Left lung (tissue), 10 donors: Measurements from ENCODE around the gene IQCK. TPM values are rescaled to one million over a fixed set of nuclear protein-coding genes. Genes with fewer than 3 reads are reported as not detected.

Experiments
- ATAC-seq: fragments of 200-7000 bp; cut with Tn5 transposase; one replicate; pipeline ENCODE4 v1.9.1; 2020; ENCODE audit warnings: moderate library complexity
- DNase-seq, 4 donors: peaks; one replicate each; pipeline ENCODE4 v3.0.0-alpha.2; 2013 to 2020
- H3K27ac ChIP-seq, 2 donors: fragments of 200-600 bp; sonication (generic) in 1 of 2; one replicate each; pipeline versions ENCODE4 v1.5.0 to v1.8.0; 2020 to 2021
- H3K27me3 ChIP-seq, 2 donors: fragments of 200-600 bp; sonication (generic) in 1 of 2; one replicate each; pipeline versions ENCODE4 v1.5.0 to v1.8.0; 2020 to 2021
- H3K36me3 ChIP-seq, 2 donors: fragments of 200-600 bp; sonication (generic) in 1 of 2; one replicate each; pipeline versions ENCODE4 v1.5.0 to v1.8.0; 2020 to 2021
- H3K4me1 ChIP-seq, 2 donors: fragments of 200-600 bp; one replicate each; pipeline ENCODE4 v1.8.0; 2021
- H3K4me3 ChIP-seq, 2 donors: fragments of 200-600 bp; sonication (generic) in 1 of 2; one replicate each; pipeline versions ENCODE4 v1.5.0 to v1.8.0; 2020 to 2021; ENCODE audit warnings: mild to moderate bottlenecking in 1 of 2
- H3K9me3 ChIP-seq, 2 donors: fragments of 200-600 bp; sonication (generic) in 1 of 2; one replicate each; pipeline versions ENCODE4 v1.5.0 to v1.8.0; 2020 to 2021
- CTCF ChIP-seq, 2 donors: fragments of 200-600 bp; sonication (generic) in 1 of 2; IDR thresholded peaks; one replicate each; pipeline versions ENCODE4 v1.5.0 to v1.8.0; 2021; ENCODE audit warnings: antibody characterized with exemption in 2 of 2
- intact Hi-C, 2 donors: fragments of 100-400 bp; cut with DNase I; formaldehyde crosslinking; loops; one replicate each; pipeline versions ENCODE4 v1.11.2 to v1.14.2; 2022
- polyA plus RNA-seq, 6 donors: library from polyadenylated mRNA; unstranded; fragments of 120-200 nt; gene quantifications; one replicate each; pipeline ENCODE4 v1.2.1, GENCODE V29; 2013; ENCODE audit not compliant: insufficient read length in 6 of 6
- total RNA-seq, 2 donors: library from RNA; stranded (reverse); fragmentation: NEBNext Ultra II Directional; extraction: Animal tissue kit (Norgen Biotek cat#: 25700); gene quantifications; one replicate each; pipeline ENCODE4 v1.2.1, GENCODE V29; 2021
- donor health status: DM: no; HTN: yes; CAD: no.
- donor health status: DM: no; HTN: no; CAD: no.

The IQCK gene
- total and polyA plus RNA-seq, 8 donors, result 8.0 to 25.3 (median 22.1) TPM

GRCh38 chr16:19868421-19868820, 150.3 kb downstream of the IQCK start:
- H3K4me1 ChIP-seq, result no peaks in the 10 kb centered on the region
- intact Hi-C loops, result no loop called here
- no peak overlapping the region for H3K27ac ChIP-seq
- H3K36me3 ChIP-seq, result peaks cover 0 to 12% of the 10 kb centered on the region in 2 donors
- H3K9me3 ChIP-seq, result no peaks in the 10 kb centered on the region
- DNase-seq (no peak), ATAC-seq (no peak)
- TF ChIP-seq CTCF (IDR thresholded peaks at IDR 0.05), result no peak
- H3K4me3 ChIP-seq, result no peak overlapping the region
- no peaks in the 10 kb centered on the region for H3K27me3 ChIP-seq

DNA sequence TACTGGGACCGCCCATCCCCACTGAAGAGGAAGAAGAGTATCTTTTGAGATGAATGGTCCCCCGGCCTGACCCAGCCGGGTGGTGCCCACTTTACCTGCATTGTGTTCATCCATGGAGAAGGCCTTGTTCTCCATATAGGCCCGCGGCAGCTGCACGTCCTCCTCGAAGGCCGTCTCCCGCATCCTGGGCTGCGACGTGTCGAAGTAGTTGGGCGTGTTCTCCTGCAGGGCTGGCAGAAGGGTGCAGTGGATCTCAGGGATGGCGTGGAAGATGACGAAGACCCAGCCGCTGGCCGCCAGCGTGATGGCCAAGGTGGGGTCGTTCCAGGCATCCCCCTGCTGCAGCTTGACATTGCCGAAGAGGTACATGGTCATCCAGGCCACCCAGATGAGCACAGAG, 153.7 kb downstream of the IQCK start:
- Histone ChIP-seq H3K36me3 (peaks cover 0 to 12% of the 10 kb centered on the region in 2 donors), H3K27me3 (no peaks in the 10 kb centered on the region), H3K27ac (no peak overlapping the region), H3K4me1 (no peaks in the 10 kb centered on the region), H3K4me3 (no peak overlapping the region), H3K9me3 (no peaks in the 10 kb centered on the region)
- no peak for TF ChIP-seq CTCF (IDR thresholded peaks at IDR 0.05)
- ATAC-seq, result no peak
- intact Hi-C loops, result no loop called here
- DNase-seq, result no peak

DNA sequence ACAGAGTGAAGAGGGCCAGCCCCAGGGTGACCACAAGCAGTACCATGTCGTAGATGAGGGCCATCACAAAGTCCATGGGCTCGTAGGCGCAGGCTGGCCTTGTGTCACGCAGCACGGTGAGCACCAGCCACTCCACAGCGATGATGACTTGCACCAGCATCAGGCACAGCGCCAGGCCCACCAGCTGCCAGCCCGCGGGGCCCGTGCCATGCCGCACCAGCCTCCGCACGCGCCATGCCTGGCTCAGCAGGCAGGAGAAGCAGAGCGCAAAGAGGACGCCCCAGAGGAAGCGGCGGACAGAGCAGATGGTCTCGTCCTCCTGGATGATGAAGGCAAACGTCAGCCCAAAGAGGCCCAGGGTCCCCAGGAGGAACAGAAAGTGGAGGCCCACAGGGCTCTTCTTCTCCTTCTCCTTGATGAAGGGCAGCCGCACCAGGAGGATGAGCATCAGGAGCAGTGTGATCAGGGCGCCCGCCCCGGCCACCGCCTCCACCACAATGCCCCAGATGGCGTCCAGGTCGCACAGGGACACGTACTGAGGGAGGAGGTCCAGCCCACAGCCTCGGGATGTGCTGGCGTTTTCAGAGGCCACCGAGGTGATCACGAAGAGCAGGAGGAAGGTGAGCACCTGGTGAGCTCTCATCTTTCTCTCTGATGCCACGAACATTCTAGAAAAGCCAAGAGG, 154.2 kb downstream of the IQCK start:
- intact Hi-C loops, result no loop called here
- ATAC-seq, result no peak
- no peak overlapping the region for H3K4me3 ChIP-seq
- H3K27me3 ChIP-seq, result no peaks in the 10 kb centered on the region
- no peaks in the 10 kb centered on the region for H3K4me1 ChIP-seq
- no peak overlapping the region for H3K27ac ChIP-seq
- DNase-seq, result peak in 1 of 4 donors; percentile 69
- no peaks in the 10 kb centered on the region for H3K9me3 ChIP-seq
- peaks cover 0 to 12% of the 10 kb centered on the region in 2 donors for H3K36me3 ChIP-seq
- no peak for TF ChIP-seq CTCF (IDR thresholded peaks at IDR 0.05)

- Histone ChIP-seq H3K9me3 (no peaks in the 10 kb centered on the region), H3K36me3 (peaks cover 0 to 12% of the 10 kb centered on the region in 2 donors), H3K4me3 (no peak overlapping the region), H3K27me3 (no peaks in the 10 kb centered on the region), H3K4me1 (no peaks in the 10 kb centered on the region), H3K27ac (no peak overlapping the region)
- intact Hi-C loops, result no loop called here
- DNase-seq (no peak), ATAC-seq (no peak)
- no peak for TF ChIP-seq CTCF (IDR thresholded peaks at IDR 0.05)
Measured at GRCh38 chr16:19872935-19873334, 154.9 kb downstream of the IQCK start.

- Histone ChIP-seq H3K27ac (no peak overlapping the region), H3K27me3 (no peaks in the 10 kb centered on the region), H3K4me3 (no peak overlapping the region), H3K4me1 (no peaks in the 10 kb centered on the region), H3K36me3 (peaks cover 0 to 12% of the 10 kb centered on the region in 2 donors), H3K9me3 (no peaks in the 10 kb centered on the region)
- DNase-seq (no peak), ATAC-seq (no peak)
- intact Hi-C loops, result no loop called here
- no peak for TF ChIP-seq CTCF (IDR thresholded peaks at IDR 0.05)
Measured at GRCh38 chr16:19874026-19874425, 156.0 kb downstream of the IQCK start.
